Measurements from ENCODE around the gene VCL.

The VCL gene

DNA sequence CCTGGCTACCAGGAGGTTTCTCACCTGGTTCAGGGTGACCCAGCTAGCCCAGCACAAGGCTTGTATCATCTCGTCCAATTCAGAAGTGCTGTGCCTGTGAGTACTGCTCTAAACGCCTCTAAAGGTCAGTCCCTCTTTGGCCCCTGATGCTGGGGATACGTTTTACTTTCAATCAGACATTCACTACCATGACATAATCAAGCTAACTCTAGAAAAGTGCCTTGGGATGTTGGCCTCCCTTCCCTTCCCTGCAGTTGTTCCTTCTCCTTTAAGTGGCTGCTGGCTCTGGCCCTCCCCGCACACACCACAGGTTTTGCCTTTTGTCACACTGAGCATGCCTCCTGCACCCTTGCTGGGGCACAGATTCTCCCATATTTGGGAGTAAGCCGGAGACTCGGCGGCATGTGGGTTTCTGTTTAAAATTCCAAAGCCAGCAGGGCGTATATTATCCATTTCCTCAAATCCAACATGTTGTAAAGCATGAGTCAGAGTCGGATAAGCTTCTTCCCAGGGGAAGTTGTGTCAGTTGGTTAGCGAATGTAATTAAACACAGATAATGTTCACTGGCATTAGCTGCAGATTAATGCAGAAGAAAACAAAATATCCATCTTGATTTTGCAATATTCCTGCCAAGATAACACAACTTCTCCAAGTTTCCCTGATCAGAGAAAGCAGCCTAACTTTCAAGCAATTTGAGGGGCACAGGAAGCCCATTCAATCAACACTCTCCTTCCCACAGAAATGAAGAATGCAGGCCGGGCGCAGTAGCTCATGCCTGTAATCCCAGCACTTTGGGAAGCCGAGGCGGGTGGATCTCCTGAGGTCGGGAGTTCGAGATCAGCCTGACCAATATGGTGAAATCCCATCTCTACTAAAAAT lies 31.8 kb upstream of the VCL start:
- TF ChIP-seq GATA1 (IDR thresholded peaks at IDR 0.05; ENCODE audit: low read depth, low read length) (no peak), POLR2A (IDR thresholded peaks at IDR 0.05; ENCODE audit: low read length) (no peak)
- no peak for DNase-seq

DNA sequence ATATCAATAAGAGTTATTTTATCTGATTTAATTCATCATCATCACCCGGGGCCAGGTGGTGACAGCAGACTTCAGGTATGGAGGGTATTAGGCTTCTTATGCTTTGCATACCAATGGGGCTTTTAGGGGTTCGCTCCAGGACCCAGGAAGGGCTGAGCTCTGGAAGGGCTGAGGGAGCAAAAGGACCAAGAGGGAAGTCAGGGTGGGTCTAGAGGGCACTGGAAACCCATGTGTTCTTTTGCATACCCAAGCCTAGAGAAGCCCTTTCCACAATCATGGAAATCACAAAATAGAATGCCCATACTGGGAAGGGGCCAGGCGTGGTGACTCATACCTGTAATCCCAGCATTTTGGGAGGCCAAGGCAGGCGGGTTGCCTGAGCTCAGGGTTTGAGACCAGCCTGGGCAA lies 30.9 kb upstream of the VCL start:
- no peak for DNase-seq
- TF ChIP-seq GATA1 (IDR thresholded peaks at IDR 0.05; ENCODE audit: low read depth, low read length) (no peak), POLR2A (IDR thresholded peaks at IDR 0.05; ENCODE audit: low read length) (no peak)

DNA sequence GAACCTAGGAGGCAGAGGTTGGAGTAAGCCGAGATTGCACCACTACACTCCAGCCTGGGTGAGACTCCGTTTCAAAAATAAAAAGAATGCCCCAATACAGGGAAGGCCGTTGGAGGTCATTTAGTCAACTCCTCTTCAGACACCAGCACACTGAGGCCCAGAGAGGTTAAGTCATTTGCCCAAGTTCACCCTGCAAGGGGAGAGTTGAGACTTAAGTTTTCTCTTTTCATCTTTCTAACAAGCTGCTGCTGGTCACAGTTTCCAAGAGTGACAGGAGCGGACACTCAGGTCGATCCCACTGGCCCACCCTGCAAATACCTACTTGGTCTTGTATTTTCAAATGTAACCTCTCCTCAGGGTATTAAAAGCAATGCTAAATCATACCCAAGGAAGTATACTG lies 30.4 kb upstream of the VCL start:
- TF ChIP-seq POLR2A (IDR thresholded peaks at IDR 0.05; ENCODE audit: low read length), result no peak
- TF ChIP-seq GATA1 (IDR thresholded peaks at IDR 0.05; ENCODE audit: low read depth, low read length), result no peak
- no peak for DNase-seq

DNA sequence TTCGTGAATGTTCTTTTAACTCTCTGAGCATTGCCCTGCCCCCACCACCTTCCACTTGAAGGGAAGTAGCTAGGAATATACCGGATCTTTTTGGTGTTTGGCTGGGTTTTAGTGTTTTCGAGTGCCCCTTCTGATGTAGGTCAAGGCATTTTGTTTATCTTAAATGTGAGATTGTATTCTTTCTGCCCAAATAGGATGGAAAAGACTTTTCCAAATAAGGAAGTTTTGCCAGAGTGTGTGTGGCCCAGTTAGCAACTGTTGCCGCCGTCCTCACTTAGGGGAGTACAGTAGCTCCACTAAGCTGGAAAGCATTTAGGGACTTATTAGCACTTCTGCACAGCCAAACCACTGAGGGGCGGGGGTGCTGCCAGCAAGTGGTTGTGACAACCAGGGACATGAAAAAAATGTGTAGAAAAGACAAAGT lies 29.8 kb upstream of the VCL start:
- TF ChIP-seq GATA1 (IDR thresholded peaks at IDR 0.05; ENCODE audit: low read depth, low read length), result no peak
- no peak for TF ChIP-seq POLR2A (IDR thresholded peaks at IDR 0.05; ENCODE audit: low read length)
- no peak for DNase-seq

DNA sequence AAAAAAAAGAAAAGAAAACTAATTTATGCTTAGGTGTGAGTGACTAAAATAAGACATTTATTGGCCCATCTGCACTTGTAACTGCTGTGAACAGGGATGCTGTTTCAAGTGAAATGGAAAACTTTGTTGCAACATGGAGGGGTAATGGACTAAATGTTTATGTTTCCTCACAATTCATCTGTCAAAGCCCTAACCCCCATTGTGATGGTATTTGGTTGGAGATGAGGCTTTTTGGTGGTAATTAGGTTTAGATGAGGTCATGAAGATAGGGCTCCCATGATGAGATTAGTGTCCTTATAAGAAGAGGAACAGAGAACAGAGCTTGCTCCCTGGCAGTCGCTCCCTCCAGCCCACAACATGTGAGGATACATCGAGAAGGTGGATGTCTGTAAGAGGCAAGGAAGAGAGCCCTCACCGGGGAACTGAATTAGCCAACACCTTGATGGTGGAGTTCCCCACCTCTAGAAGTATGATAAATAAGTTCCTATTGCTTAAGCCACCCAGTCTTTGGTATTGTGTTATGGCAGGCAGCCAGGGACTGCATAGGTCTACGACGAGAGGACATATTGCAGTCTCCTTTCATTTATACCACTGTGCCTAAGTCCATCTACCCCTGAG lies 28.6 kb upstream of the VCL start:
- TF ChIP-seq GATA1 (IDR thresholded peaks at IDR 0.05; ENCODE audit: low read depth, low read length) (no peak), POLR2A (IDR thresholded peaks at IDR 0.05; ENCODE audit: low read length) (no peak)
- DNase-seq, result no peak

DNA sequence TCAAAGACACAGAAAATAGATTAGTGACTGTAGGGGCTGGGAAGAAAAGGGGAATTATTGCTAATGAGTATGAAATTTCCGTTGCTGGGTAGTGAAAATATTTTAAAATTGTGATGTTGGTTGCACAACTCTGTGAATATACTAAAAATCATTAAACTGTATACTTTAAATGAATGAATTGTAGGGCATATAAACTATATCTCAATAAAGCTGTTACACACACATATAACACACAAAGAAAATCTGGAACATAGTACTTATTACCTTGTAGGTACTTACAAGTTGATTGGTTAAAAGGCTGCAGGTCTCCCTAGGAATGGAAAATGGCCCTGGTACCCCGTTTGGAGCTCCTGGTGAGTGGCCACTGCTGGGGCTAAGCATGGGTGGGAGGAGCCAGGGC lies 27.1 kb upstream of the VCL start:
- DNase-seq, result no peak
- TF ChIP-seq POLR2A (IDR thresholded peaks at IDR 0.05; ENCODE audit: low read length) (no peak), GATA1 (IDR thresholded peaks at IDR 0.05; ENCODE audit: low read depth, low read length) (no peak)

DNA sequence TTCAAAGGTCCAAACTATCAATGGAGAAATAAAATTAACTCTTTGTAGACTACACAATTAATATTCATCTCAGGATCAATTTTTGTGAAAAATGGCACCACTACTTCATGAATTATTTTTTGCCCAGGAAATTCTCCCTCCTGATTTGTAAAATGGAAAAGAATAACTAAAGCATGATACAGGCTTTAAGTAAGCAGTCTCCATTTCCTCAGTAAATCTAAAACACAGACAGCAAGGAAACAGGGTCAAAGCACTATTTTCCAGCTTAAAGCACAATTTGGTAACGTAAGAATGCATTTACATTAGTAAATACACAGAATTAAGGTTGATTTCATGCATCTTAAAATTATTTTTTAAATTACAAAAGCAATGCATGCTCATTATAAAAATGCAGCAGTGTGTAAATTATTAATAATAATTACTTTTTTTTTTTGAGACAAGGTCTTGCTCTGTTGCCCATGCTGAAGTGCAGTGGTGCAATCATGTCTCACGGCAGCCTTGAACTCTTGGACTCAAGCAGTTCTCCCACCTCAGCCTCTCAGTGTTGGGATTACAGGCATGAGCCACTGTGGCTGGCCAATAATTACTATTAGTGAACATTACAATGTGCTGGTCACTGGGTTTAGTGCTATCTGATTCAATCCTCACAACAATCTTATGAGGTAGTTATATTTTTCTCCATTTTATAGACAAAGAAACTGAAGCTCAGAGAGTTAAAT lies 26.1 kb upstream of the VCL start:
- DNase-seq, result no peak
- TF ChIP-seq POLR2A (IDR thresholded peaks at IDR 0.05; ENCODE audit: low read length) (no peak), GATA1 (IDR thresholded peaks at IDR 0.05; ENCODE audit: low read depth, low read length) (no peak)

DNA sequence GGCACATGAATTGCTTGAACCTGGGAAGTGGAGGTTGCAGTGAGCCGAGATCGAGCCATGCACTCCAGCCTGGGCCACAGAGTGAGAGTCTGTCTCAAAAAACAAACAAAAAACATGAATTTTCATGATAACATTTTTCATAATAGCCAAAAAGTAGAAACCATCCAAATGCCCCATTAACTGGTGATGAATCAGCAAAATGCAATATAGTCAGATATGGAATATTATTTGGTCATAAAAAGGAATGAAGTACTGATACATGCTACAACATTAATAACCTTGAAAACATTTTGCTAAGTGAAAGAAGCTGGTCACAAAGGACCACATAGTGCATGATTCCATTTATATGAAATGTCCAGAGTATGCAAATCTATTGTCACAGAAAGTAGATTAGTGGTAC lies 24.5 kb upstream of the VCL start:
- DNase-seq, result no peak
- no peak for TF ChIP-seq GATA1 (IDR thresholded peaks at IDR 0.05; ENCODE audit: low read depth, low read length)
- TF ChIP-seq POLR2A (IDR thresholded peaks at IDR 0.05; ENCODE audit: low read length), result no peak

DNA sequence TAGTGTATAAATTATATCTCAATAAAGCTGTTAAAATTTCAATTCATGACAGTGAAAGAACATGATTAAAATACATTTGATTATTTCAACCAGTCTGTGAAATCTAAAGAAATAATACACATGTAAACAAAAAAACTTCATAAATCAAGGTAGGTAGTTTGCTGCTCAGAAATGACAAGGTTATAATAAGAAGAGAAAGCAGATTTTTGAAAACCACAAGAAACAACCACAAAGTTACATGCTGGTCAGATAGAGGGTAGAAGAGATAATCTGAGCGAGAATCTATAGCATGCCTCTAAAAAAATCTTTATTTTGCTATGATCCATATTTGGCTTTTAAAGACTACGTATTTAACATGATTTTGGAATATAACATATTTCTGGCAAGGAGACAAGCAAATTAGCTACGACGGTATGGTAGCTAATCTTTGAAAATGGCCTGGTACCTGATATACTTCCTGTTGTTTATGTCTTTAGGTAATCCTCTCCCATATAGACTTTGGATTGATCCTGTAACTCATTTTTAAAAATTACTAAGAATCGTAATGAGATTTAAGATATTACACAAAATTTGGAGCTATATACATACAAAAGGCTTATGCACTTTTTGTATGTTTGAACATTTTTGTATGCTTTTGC lies 23.5 kb upstream of the VCL start:
- no peak for TF ChIP-seq GATA1 (IDR thresholded peaks at IDR 0.05; ENCODE audit: low read depth, low read length)
- TF ChIP-seq POLR2A (IDR thresholded peaks at IDR 0.05; ENCODE audit: low read length), result no peak
- no peak for DNase-seq

DNA sequence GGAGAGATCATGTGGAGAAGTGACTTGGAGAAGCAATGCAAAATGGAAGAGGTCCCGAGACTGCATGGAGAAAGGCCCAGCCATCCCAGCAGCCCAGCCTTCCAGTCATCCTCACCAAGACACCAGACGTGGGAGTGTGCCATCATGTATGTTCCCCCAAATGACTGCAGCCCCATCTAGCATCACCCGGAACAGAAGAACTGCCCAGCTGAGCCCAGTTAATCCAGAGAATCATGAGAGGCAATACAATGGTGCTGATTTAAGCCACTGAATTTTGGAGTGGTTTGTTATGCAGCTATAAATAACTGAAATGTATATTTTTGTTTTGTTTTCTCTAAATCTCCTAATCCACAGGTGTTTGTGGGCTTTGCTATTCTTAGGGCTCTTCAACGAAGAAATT lies 22.5 kb upstream of the VCL start:
- no peak for TF ChIP-seq POLR2A (IDR thresholded peaks at IDR 0.05; ENCODE audit: low read length)
- no peak for TF ChIP-seq GATA1 (IDR thresholded peaks at IDR 0.05; ENCODE audit: low read depth, low read length)

DNA sequence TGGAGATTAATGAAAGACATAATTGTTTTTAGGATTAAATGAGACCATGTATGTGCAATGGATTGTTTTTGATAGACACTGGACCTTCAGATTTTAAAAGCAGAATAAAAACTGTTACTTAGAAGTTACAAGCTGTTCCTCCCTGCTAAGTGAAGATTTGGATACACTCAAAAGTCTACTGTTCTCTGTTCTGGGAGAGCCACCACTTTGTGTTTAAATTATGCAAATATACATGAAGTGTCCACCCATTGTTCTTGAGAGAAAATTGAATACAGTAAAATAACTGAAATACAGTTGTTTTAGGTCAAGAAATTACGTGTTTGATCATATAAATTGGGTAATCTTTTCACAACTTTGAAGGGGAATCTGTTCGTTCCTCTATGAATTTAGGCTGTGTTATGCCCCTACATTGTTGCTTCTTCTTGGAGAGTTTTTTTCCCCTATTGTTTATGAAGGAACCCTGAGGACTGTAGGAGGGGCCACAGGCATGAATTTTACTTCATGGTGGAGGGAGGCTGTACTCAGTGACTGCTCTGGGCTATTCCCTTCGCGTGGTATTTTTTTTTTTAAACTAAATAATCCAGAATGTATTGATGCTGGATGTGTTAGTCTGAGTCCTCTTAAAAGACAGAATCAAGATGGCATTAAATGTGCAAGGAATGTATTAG lies 18.6 kb upstream of the VCL start:
- no peak for DNase-seq
- TF ChIP-seq GATA1 (IDR thresholded peaks at IDR 0.05; ENCODE audit: low read depth, low read length) (no peak), POLR2A (IDR thresholded peaks at IDR 0.05; ENCODE audit: low read length) (no peak)

More for the DNA sequence above, 22.5 kb upstream of the VCL start:
- DNase-seq, result no peak

DNA sequence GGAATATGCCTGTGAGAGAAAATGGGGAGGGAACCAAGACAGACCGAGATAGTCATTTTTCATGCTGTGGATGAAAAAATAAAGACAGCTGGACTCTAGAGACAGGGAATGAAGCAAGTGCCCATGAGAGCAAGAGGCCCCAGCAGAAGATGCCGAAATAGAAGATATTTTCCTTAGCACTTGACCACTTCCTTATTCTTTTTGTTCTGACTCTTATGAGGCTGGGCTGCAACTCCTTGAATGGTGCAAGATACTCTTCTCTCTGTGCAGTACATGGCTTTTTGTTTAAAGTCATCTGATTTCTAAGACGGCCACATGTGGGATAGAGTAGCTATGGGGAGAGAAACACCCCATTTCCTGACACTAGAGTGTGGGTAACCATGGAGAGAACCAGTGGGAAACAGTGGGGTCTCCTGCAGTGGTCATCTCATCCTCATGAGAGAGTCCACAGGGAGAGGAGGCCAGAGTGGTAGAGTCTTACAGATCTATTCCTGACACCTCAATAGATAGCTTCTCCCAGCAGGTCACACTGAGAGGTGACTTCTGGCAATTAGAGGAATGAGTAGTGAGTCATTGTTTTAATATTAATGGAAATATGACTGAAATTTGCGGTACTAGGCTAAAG lies 18.0 kb upstream of the VCL start:
- DNase-seq, result no peak

DNA sequence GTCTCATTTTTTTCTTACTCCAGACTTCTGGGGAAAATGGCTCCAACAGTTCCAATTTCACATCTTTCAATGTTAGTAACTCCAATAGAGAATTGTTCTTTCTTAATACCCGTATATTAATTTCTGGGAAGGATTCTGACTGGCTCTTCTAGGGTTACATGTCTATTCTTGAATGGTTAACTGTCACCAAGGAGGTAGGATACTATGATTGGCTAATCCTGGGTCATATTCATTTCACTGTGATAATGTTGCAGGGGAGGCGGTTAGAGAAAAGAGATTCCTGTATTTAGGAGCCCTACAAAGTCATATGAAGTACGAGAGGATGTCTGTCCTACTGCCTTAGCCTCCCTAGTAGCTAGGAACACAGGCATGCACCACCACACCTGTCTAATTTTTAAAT lies 16.1 kb upstream of the VCL start:
- TF ChIP-seq GATA1 (IDR thresholded peaks at IDR 0.05; ENCODE audit: low read depth, low read length) (no peak), POLR2A (IDR thresholded peaks at IDR 0.05; ENCODE audit: low read length) (no peak)
- DNase-seq, result no peak

More for the DNA sequence above, 18.0 kb upstream of the VCL start:
- TF ChIP-seq GATA1 (IDR thresholded peaks at IDR 0.05; ENCODE audit: low read depth, low read length) (no peak), POLR2A (IDR thresholded peaks at IDR 0.05; ENCODE audit: low read length) (no peak)
